PC-9 (cell line): ENCODE data around the gene TCEAL3.

Experiments
- EZH2 ChIP-seq: fragments of 200-600 bp; sonication (generic); IDR thresholded peaks from 2 replicates; pipeline ENCODE4 v1.8.0; 2017; ENCODE audit warnings: antibody characterized with exemption, low read depth
- TF ChIP-seq, protein P1 (sequence below): fragments of 200-600 bp; sonication (generic); conservative IDR thresholded peaks from 2 replicates; pipeline ENCODE4 v1.6.1; 2017; ENCODE audit warnings: mixed run types, antibody characterized with exemption, mild to moderate bottlenecking, moderate library complexity

DNA sequence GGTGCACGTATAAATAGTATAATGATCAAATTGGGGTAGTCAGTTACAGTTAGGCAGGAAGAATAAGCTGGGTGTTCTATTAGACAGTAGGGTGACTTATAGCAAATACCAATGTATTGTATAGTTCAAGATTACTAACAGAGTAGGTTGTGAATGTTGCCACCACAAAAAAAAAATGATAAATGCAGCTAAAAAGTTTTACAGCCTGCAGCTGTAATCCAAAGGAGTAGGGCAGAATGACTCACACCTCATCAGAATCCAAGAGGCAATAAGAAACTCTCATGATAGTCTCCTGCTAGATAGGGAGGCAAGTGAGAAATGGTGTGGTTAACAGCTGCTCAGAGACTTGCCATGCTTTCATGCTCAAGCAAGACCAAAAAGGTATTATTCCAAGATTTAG lies 42.0 kb upstream of the TCEAL3 start:
- TF ChIP-seq, protein P1, sequence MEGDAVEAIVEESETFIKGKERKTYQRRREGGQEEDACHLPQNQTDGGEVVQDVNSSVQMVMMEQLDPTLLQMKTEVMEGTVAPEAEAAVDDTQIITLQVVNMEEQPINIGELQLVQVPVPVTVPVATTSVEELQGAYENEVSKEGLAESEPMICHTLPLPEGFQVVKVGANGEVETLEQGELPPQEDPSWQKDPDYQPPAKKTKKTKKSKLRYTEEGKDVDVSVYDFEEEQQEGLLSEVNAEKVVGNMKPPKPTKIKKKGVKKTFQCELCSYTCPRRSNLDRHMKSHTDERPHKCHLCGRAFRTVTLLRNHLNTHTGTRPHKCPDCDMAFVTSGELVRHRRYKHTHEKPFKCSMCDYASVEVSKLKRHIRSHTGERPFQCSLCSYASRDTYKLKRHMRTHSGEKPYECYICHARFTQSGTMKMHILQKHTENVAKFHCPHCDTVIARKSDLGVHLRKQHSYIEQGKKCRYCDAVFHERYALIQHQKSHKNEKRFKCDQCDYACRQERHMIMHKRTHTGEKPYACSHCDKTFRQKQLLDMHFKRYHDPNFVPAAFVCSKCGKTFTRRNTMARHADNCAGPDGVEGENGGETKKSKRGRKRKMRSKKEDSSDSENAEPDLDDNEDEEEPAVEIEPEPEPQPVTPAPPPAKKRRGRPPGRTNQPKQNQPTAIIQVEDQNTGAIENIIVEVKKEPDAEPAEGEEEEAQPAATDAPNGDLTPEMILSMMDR = no peak
- no peak for TF ChIP-seq EZH2
